B cell (primary cell): ENCODE data around the gene DENND5B. TPM values are rescaled to one million over a fixed set of nuclear protein-coding genes. Genes with fewer than 3 reads are reported as not detected.
A peak's percentile ranks its signal among the peaks of the same experiment; 100 is the strongest.

Experiments
- ATAC-seq: fragments of 200-7000 bp; cut with Tn5 transposase; one replicate; pipeline ENCODE4 v1.10.0; 2021; ENCODE audit warnings: low read depth, mild to moderate bottlenecking, moderate number of reproducible peaks, moderate library complexity
- CTCF ChIA-PET: fragments of 350-600 bp; sonication (Branson Sonifier 250); formaldehyde crosslinking; loops from one replicate; lab custom pipeline; 2021; ENCODE audit warnings: antibody characterized with exemption, inconsistent platforms; lab: Charles Lee
- POLR2A ChIA-PET: fragments of 350-600 bp; sonication (Branson Sonifier 250); formaldehyde crosslinking; loops from one replicate; lab custom pipeline; 2021; ENCODE audit warnings: antibody characterized with exemption; lab: Charles Lee
- DNase-seq: peaks from one replicate; pipeline ENCODE4 v3.0.0; 2013
- H2AFZ ChIP-seq: 2 replicates; pipeline ENCODE4 v1.6.1; 2012; ENCODE audit warnings: mild to moderate bottlenecking, low read depth, low read length; ENCODE audit not compliant: insufficient read depth, poor library complexity, severe bottlenecking
- H3K27ac ChIP-seq, 2 donors: 1 replicate in 1 of 2; 2 replicates in 1 of 2; pipeline ENCODE4 v1.5.1; 2012 to 2013; ENCODE audit warnings: low read length in 2 of 2, mild to moderate bottlenecking in 2 of 2, moderate library complexity in 1 of 2
- H3K27me3 ChIP-seq, 4 experiments: fragments of 200-600 bp in 1 of 4; sonication (generic) in 1 of 4; replicated peaks in 1 of 4; 1 replicate in 2 of 4; 2 replicates in 2 of 4; pipeline versions ENCODE4 v1.6.1 to v1.7.0; 2013 to 2016; ENCODE audit warnings: low read length in 3 of 4, mild to moderate bottlenecking in 2 of 4, mixed read lengths in 1 of 4, moderate library complexity in 1 of 4; ENCODE audit not compliant: insufficient read depth in 4 of 4, control insufficient read depth in 3 of 4; ENCODE audit errors: control extremely low read depth in 1 of 4
- H3K36me3 ChIP-seq, 2 experiments: replicated peaks in 1 of 2; 1 replicate in 1 of 2; 2 replicates in 1 of 2; pipeline versions ENCODE4 v1.6.1 to v1.7.1; 2013; ENCODE audit warnings: low read length in 1 of 2; ENCODE audit not compliant: insufficient read depth in 2 of 2, control insufficient read depth in 1 of 2; ENCODE audit errors: control extremely low read depth in 1 of 2, extremely low read depth in 1 of 2
- H3K4me1 ChIP-seq, 2 donors: fragments of 200-600 bp in 1 of 2; sonication (generic) in 1 of 2; 1 replicate in 1 of 2; 2 replicates in 1 of 2; pipeline versions ENCODE4 v1.5.1 to v1.6.1; 2013 to 2017; ENCODE audit warnings: low read length in 2 of 2; ENCODE audit not compliant: control insufficient read depth in 2 of 2, insufficient read depth in 2 of 2
- H3K4me2 ChIP-seq: replicated peaks from 2 replicates; pipeline ENCODE3; 2012; ENCODE audit warnings: mild to moderate bottlenecking, low read depth, low read length; ENCODE audit not compliant: poor library complexity, severe bottlenecking
- H3K4me3 ChIP-seq, 5 experiments: fragments of 200-600 bp in 1 of 5; sonication (generic) in 1 of 5; 1 replicate in 3 of 5; 2 replicates in 2 of 5; pipeline versions ENCODE4 v1.5.1 to v1.7.0; 2011 to 2016; ENCODE audit warnings: low read length in 4 of 5, mild to moderate bottlenecking in 4 of 5, low read depth in 2 of 5, control low read depth in 1 of 5, moderate library complexity in 1 of 5; ENCODE audit not compliant: insufficient read depth in 1 of 5; ENCODE audit errors: control extremely low read depth in 1 of 5, extremely low read depth in 1 of 5
- H3K79me2 ChIP-seq: fragments of 200-600 bp; sonication (generic); one replicate; pipeline ENCODE4 v1.6.0; 2016; ENCODE audit warnings: low read length; ENCODE audit not compliant: control insufficient read depth, insufficient read depth
- H3K9ac ChIP-seq: fragments of 200-600 bp; sonication (generic); 2 replicates; pipeline ENCODE4 v1.6.1; 2017; ENCODE audit warnings: mild to moderate bottlenecking, low read length, moderate library complexity
- H3K9me3 ChIP-seq, 3 donors: one replicate each; pipeline versions ENCODE4 v1.6.1 to v1.7.1; 2013; ENCODE audit warnings: low read length in 2 of 3; ENCODE audit not compliant: control insufficient read depth in 2 of 3, insufficient read depth in 1 of 3; ENCODE audit errors: control extremely low read depth in 1 of 3
- H4K20me1 ChIP-seq: 2 replicates; pipeline ENCODE4 v1.6.0; 2012; ENCODE audit warnings: mild to moderate bottlenecking, low read length; ENCODE audit not compliant: insufficient read depth, control insufficient read depth, poor library complexity, severe bottlenecking
- H3K27ac Mint-ChIP-seq: one replicate; pipeline ENCODE4 v1.8.0; 2021; ENCODE audit warnings: mixed read lengths
- H3K27me3 Mint-ChIP-seq: one replicate; pipeline ENCODE4 v1.8.0; 2021; ENCODE audit warnings: mixed read lengths
- H3K4me1 Mint-ChIP-seq: one replicate; pipeline ENCODE4 v1.8.0; 2021; ENCODE audit warnings: mixed read lengths
- H3K4me3 Mint-ChIP-seq: one replicate; pipeline ENCODE4 v1.8.0; 2021; ENCODE audit warnings: mixed read lengths
- H3K9me3 Mint-ChIP-seq: one replicate; pipeline ENCODE4 v1.8.0; 2022; ENCODE audit warnings: mixed read lengths; ENCODE audit not compliant: insufficient read depth
- EZH2 ChIP-seq: IDR thresholded peaks from 2 replicates; pipeline ENCODE4 v1.6.1; 2012; ENCODE audit warnings: borderline replicate concordance, low read depth, mild to moderate bottlenecking, moderate library complexity, low read length; ENCODE audit not compliant: insufficient read depth, poor library complexity, severe bottlenecking
- WGBS: methylation state at CpG from one replicate; pipeline ENCODE4 v1.1.5; 2013; ENCODE audit warnings: missing lambda C conversion rate; ENCODE audit not compliant: insufficient coverage; 5-methylcytosine and 5-hydroxymethylcytosine counted together
- intact Hi-C: fragments of 100-400 bp; cut with micrococcal nuclease; formaldehyde crosslinking; loops from one replicate; pipeline ENCODE4 v1.10.0; 2022
- polyA plus RNA-seq: library from polyadenylated mRNA; depleted of rRNA; stranded (reverse); fragments of >200 nt; gene quantifications from 2 replicates; pipeline ENCODE4 v1.2.3, GENCODE V29; 2012
- total RNA-seq, 2 donors: library from RNA; stranded (reverse); fragments of 120-200 nt in 1 of 2; gene quantifications; 1 replicate in 1 of 2; 2 replicates in 1 of 2; pipeline versions ENCODE4 v1.2.3 to v1.2.4, GENCODE V29; 2013 to 2022
- TF ChIP-seq, protein P1 (sequence below): fragments of 200-600 bp; IDR thresholded peaks from one replicate; pipeline ENCODE4 v1.8.0; 2022; ENCODE audit warnings: antibody characterized with exemption, mild to moderate bottlenecking

DENND5B gene
- total and polyA plus RNA-seq, 2 donors (not counting 1 experiment from before 2014, with no cell fraction given): 18.7 to 55.3 TPM

DNA sequence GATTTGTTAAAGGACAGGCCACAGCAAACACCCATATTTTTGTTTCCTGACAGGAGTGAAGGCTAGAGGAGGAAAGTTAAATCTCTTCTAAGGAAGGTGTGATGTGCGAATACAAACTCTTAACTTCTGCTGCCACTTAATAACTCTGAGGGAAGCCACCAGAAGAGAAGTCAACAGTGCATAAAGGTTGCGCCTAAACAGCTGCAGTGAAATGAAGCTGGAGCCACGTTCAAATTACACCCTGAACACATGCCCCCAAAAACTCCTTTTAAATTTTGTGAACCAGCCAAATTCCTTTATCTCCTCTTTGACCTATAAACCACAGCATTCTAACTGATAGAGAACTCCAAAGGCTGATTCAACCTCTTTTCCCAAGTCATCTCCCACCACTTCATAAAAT lies 22.4 kb downstream of the DENND5B start:
- Histone ChIP-seq H3K79me2 (peaks cover 98% of the 10 kb centered on the region), H3K4me1 (peaks cover 40 to 52% of the 10 kb centered on the region in 2 donors), H3K36me3 (peaks cover 0 to 2% of the 10 kb centered on the region in 2 experiments), H3K27ac (peak overlapping the region in 1 of 2 donors; percentile 13), H3K27me3 (no peaks in the 10 kb centered on the region), H4K20me1 (peaks cover 68% of the 10 kb centered on the region), H3K9ac (peak overlapping the region; percentile 0), H3K4me3 (no peak overlapping the region), H2AFZ (no peak overlapping the region), H3K4me2 (peak overlapping the region; percentile 46), H3K9me3 (no peaks in the 10 kb centered on the region)
- DNase-seq (peak; percentile 33), ATAC-seq (peak; percentile 36)
- WGBS: 7% methylated on average over 2 of the region's 3 CpGs
- ChIA-PET POLR2A (interaction anchor here (0.6 kb wide), 1 partner anchor 73 kb away, joined by 6 read pairs; no protein-coding TSS in a partner anchor), CTCF (interaction anchor here (0.9 kb wide), 2 partner anchors 62 to 85 kb away, joined by 3 to 4 read pairs; no protein-coding TSS in a partner anchor)
- intact Hi-C loops: no loop called here
- no peaks in the 10 kb centered on the region for H3K9me3 Mint-ChIP-seq
- no peak for TF ChIP-seq EZH2
- TF ChIP-seq, protein P1, sequence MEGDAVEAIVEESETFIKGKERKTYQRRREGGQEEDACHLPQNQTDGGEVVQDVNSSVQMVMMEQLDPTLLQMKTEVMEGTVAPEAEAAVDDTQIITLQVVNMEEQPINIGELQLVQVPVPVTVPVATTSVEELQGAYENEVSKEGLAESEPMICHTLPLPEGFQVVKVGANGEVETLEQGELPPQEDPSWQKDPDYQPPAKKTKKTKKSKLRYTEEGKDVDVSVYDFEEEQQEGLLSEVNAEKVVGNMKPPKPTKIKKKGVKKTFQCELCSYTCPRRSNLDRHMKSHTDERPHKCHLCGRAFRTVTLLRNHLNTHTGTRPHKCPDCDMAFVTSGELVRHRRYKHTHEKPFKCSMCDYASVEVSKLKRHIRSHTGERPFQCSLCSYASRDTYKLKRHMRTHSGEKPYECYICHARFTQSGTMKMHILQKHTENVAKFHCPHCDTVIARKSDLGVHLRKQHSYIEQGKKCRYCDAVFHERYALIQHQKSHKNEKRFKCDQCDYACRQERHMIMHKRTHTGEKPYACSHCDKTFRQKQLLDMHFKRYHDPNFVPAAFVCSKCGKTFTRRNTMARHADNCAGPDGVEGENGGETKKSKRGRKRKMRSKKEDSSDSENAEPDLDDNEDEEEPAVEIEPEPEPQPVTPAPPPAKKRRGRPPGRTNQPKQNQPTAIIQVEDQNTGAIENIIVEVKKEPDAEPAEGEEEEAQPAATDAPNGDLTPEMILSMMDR: no peak
- peak overlapping the region; percentile 30 for H3K4me3 Mint-ChIP-seq
- H3K27me3 Mint-ChIP-seq: no peaks in the 10 kb centered on the region
- H3K4me1 Mint-ChIP-seq: peaks cover 67% of the 10 kb centered on the region
- H3K27ac Mint-ChIP-seq: peak overlapping the region; percentile 43

DNA sequence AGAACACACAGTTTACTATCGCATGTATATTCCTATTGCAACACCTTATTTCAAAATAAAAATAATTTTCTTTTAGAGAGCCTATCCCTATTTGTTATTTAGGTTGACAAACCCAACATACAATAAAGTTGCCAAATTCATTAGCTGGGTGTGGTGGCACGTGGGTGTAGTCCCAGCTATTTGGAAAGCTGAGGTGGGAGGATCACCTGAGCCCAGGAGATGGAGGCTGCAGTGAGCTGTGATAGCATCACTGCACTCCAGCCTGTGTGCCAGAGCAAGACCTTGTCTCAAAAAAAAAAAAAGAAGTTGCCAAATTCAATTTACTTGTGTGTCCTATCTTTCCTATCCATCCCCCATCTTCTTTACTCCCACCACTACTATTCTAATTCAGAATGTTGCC lies 23.9 kb downstream of the DENND5B start:
- DNase-seq: no peak
- intact Hi-C loops: no loop called here
- no peak overlapping the region for H3K27ac ChIP-seq
- no CpG with 5 or more reads among the region's 2 CpGs for WGBS
- no peak overlapping the region for H3K9ac ChIP-seq
- H3K36me3 ChIP-seq: peaks cover 0 to 2% of the 10 kb centered on the region in 2 experiments
- ChIA-PET POLR2A (no interaction called here), CTCF (no interaction called here)
- TF ChIP-seq, protein P1: no peak
- TF ChIP-seq EZH2: no peak
- no peaks in the 10 kb centered on the region for H3K9me3 Mint-ChIP-seq
- peaks cover 67% of the 10 kb centered on the region for H4K20me1 ChIP-seq
- H3K4me3 ChIP-seq: no peak overlapping the region
- no peak overlapping the region for H3K27ac Mint-ChIP-seq
- H2AFZ ChIP-seq: no peak overlapping the region
- H3K9me3 ChIP-seq: peaks cover 0 to 4% (median 0%) of the 10 kb centered on the region in 3 donors
- peaks cover 63% of the 10 kb centered on the region for H3K4me1 Mint-ChIP-seq
- no peak overlapping the region for H3K4me2 ChIP-seq
- no peaks in the 10 kb centered on the region for H3K27me3 ChIP-seq
- no peak for ATAC-seq
- H3K27me3 Mint-ChIP-seq: no peaks in the 10 kb centered on the region
- H3K4me3 Mint-ChIP-seq: no peak overlapping the region
- peaks cover 98% of the 10 kb centered on the region for H3K79me2 ChIP-seq
- peaks cover 45 to 56% of the 10 kb centered on the region in 2 donors for H3K4me1 ChIP-seq
